AG04449 (cell line): ENCODE results near the gene CD300A.
"Not testable (repeated sequence)": the region's sequence is repeated elsewhere in the genome, so short reads cannot be mapped to it uniquely, and the experiment has no call there.

Experiments used
- CTCF ChIA-PET: fragments of 350-600 bp; formaldehyde crosslinking; extraction: SDS; loops from one replicate; lab custom pipeline; 2021; ENCODE audit warnings: antibody characterized with exemption; lab: Yijun Ruan, JAX
- POLR2A ChIA-PET: fragments of 400-600, 350-600 bp; formaldehyde crosslinking; extraction: SDS; loops from one replicate; lab custom pipeline; 2020; ENCODE audit warnings: antibody characterized with exemption, inconsistent platforms; lab: Yijun Ruan, JAX
- DNase-seq: peaks from one replicate; pipeline ENCODE4 v3.0.0-alpha.2; 2010; ENCODE audit warnings: low read depth, low spot score
- H3K4me3 ChIP-seq: 2 replicates; pipeline ENCODE4 v1.5.1; 2011; ENCODE audit warnings: low read depth, mild to moderate bottlenecking, control low read depth, low read length
- TF ChIP-seq, protein P1 (sequence below): IDR thresholded peaks from one replicate; pipeline ENCODE4 v1.5.1; 2011; ENCODE audit warnings: mild to moderate bottlenecking, moderate library complexity, low read length, control low read depth, inconsistent platforms; ENCODE audit not compliant: insufficient read depth; ENCODE audit errors: missing control alignments

The CD300A gene

DNA sequence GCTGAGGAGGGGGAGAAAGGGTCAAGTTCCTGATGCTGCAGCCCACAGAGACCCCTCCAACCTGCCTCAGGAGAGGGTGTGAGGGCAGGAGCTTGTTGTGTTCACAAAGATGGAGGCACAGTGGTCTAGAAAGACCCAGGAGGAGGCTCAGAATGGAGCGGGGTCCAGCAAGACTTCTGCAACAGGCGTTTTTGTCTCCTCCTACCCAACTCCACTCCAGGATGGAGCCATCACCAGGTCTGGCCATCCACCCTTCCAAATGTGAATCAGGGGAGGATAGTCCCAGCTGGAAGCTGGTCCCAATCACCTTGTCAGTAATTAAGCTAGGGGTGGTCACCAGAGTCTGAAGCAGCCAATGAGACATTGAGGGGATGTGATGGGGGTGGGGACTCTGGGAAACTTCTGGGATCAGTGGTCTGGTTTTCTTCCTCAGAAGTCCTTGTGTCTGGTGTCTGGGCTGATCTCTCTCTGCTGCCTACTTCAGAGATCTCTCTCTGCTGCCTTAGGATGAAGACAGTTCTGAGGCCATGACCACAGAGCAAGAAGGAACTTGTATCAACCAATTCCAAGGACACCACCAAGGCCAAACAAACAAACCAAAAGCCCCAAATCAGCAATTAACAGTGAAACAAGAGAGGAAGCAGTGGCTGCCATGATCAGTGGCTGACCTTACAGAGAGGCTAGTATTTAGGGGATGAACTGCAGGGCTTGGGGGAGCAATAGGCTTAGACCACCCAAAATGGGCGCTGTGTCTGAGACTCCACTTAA lies 50.3 kb downstream of the CD300A start:
- DNase-seq, result no peak
- ChIA-PET POLR2A (no interaction called here), CTCF (no interaction called here)
- TF ChIP-seq, protein P1, sequence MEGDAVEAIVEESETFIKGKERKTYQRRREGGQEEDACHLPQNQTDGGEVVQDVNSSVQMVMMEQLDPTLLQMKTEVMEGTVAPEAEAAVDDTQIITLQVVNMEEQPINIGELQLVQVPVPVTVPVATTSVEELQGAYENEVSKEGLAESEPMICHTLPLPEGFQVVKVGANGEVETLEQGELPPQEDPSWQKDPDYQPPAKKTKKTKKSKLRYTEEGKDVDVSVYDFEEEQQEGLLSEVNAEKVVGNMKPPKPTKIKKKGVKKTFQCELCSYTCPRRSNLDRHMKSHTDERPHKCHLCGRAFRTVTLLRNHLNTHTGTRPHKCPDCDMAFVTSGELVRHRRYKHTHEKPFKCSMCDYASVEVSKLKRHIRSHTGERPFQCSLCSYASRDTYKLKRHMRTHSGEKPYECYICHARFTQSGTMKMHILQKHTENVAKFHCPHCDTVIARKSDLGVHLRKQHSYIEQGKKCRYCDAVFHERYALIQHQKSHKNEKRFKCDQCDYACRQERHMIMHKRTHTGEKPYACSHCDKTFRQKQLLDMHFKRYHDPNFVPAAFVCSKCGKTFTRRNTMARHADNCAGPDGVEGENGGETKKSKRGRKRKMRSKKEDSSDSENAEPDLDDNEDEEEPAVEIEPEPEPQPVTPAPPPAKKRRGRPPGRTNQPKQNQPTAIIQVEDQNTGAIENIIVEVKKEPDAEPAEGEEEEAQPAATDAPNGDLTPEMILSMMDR, result no peak
- H3K4me3 ChIP-seq, result no peak overlapping the region

DNA sequence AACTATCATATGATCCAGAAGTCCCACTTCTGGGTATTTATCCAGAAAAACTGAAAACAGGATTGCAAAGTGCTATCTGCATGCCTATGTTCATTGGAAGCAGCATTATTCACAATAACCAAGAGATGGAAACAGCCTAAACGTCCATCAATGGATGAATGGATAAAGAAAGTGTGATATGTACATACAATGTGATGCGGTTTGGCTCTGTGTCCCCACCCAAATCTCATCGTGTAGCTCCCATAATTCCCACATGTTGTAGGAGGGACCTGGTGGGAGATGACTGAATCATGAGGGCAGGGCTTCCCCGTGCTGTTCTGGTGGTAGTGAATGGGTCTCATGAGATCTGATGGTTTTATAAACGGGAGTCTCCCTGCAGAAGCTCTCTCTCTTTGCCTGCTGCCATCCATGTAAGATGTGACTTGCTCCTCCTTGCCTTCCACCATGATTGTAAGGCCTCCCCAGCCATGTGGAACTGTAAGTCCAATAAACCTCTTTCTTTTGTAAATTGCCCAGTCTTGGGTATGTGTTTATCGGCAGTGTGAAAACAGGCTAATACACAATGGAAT lies 52.1 kb downstream of the CD300A start:
- CTCF ChIA-PET, DNase-seq, POLR2A ChIA-PET, H3K4me3 ChIP-seq: not testable (repeated sequence)

DNA sequence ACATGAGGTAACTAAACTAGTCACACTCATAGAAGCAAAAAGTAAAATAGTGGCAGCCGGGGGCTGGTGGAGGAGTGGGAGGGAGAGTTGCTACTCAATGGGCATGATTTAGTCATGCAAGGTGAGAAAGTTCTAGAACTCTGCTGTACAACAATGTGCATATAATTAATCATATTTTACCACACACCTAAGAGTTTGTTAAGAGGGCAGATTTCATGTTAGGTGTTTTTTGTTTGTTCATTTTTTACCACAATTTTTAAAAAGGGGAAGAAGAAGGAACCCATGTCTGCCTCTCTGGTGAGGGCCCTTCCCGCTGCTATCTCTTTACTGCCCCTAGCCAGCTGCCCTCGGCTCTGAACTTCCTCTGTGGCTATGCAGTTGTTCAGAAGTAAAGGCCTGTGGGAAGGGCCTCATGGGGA lies 53.6 kb downstream of the CD300A start:
- H3K4me3 ChIP-seq, result no peak overlapping the region
- CTCF ChIA-PET, result no interaction called here
- DNase-seq, result no peak

DNA sequence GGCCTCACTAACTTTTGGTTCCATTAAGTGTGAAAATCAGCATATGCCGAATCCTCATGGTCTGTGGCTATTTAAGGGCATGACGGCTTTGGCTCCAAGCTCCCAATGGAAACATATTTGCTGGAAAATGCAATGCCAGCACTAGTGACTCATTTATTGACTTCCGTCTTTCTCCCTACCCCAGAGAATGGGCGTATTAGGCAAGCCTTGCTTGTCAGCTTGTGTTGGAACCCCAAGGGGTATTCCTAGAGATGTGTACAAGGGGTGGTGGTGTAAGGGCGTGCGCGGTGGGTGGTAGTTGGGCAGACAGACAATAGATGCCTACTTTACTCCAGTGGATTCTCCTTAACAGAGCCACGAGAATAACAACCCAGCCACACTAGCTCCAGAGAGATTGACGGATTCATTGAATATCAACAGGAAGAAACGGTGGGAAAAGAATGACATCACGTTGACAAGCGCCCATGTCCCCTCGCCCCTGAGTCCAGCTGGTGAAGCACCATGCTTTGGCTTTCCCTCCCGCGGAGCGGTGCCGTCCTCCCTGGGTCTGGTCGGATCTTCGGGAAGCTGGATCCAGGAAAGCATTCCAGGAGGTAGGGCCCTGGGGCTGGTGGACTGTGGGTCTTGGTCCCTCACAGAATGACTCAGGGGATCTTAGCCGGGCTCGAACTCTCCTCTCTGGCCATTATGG lies 54.5 kb downstream of the CD300A start:
- no peak overlapping the region for H3K4me3 ChIP-seq
- DNase-seq, result no peak
- ChIA-PET POLR2A (no interaction called here), CTCF (no interaction called here)
- TF ChIP-seq, protein P1, result no peak

More for the DNA sequence above, 53.6 kb downstream of the CD300A start:
- TF ChIP-seq, protein P1, result no peak
- POLR2A ChIA-PET, result no interaction called here

DNA sequence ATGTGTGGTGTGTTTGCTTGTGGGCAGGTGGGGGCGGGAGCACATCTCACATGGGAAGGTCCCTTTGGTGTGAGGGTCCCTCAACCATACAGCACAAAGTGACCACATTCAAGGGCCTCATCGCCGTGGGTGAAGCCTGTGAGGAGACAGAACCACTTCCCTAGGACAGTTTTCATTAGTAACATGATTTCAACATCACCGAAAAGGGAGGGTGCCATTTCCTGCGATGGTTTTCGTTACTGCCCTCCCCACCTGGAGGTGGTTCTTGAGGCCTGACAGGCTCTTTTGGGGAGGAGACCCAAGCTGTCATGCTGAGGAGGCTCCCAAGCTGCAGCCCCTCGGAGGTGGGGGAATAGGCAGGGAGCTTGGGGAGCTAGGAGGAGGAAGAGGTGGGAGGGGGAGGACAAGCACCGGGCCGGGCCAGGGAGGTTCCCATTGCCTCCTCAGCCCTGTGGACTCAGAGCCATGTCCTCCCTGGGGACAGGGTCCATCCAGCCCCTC lies 55.3 kb downstream of the CD300A start:
- TF ChIP-seq, protein P1, result no peak
- POLR2A ChIA-PET, result no interaction called here
- no peak overlapping the region for H3K4me3 ChIP-seq
- no peak for DNase-seq
- CTCF ChIA-PET, result no interaction called here

DNA sequence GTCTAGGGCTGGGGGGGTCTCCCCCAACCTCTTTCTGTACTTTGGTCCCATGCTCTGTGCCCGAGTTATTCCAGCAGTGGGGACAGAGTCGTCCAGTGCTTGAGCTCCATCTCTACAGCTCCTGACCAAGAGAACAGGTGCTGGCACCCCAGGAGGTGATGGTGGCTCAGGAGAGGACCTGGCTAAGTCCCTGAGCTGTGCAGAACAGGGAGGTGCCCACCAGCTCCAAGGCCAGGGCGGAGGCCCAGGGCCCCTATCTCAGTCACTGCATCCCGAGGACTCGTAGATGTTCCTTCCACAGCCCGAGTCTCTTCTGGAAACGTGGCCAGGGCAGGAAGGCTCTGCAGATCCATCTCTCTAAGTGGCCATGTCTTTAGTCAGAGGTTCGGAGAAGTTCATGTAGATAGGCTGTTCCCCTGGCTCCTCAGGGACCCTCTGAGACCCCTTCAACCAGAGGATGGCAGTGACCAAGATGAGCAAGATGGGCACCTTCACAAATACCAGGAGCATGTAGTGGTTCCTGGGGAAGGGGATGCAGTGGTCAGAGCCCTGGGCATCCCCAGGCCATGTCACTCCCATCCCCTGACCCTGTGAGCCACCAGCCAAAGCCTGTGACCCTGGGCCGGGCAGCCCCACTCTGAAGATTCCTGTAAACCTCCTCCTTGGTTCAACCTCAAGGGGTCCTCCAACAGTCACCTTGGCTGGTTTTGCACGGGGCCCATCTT lies 56.1 kb downstream of the CD300A start:
- POLR2A ChIA-PET, result no interaction called here
- DNase-seq, result no peak
- CTCF ChIA-PET, result no interaction called here

More for the DNA sequence above, 56.1 kb downstream of the CD300A start:
- TF ChIP-seq, protein P1, result no peak
- no peak overlapping the region for H3K4me3 ChIP-seq
